SK-N-SH treated with all-trans-retinoic acid at 6 μM for 48 hours (cell line): ENCODE results near the gene PDE9A.

ENCODE experiments used
- PATZ1 ChIP-seq: fragments of 250-450 bp; sonication (Bioruptor Pico); IDR thresholded peaks from 2 replicates; pipeline ENCODE4 v1.8.0; 2020; ENCODE audit warnings: mild to moderate bottlenecking, moderate library complexity, borderline replicate concordance
- POU6F1 ChIP-seq: fragments of 250-450 bp; sonication (Bioruptor Pico); IDR thresholded peaks from 2 replicates; pipeline ENCODE4 v1.8.0; 2021; ENCODE audit warnings: low read depth, mild to moderate bottlenecking, moderate library complexity, borderline replicate concordance
- SNAI2 ChIP-seq: fragments of 250-450 bp; sonication (Bioruptor Pico); IDR thresholded peaks from 2 replicates; pipeline ENCODE4 v1.5.0; 2020; ENCODE audit warnings: mild to moderate bottlenecking, moderate library complexity
- TOX ChIP-seq: fragments of 250-450 bp; sonication (Bioruptor Pico); IDR thresholded peaks from 2 replicates; pipeline ENCODE4 v1.8.0; 2021; ENCODE audit warnings: mild to moderate bottlenecking, moderate library complexity, borderline replicate concordance
- ZFP3 ChIP-seq: fragments of 250-450 bp; sonication (Bioruptor Pico); IDR thresholded peaks from 2 replicates; pipeline ENCODE4 v1.5.0; 2020; ENCODE audit warnings: mild to moderate bottlenecking, moderate library complexity

- TF ChIP-seq TOX (no peak), PATZ1 (CRISPR knock-in tag) (no peak), SNAI2 (CRISPR knock-in tag) (no peak), POU6F1 (CRISPR knock-in tag) (no peak), ZFP3 (no peak)
Measured at GRCh38 chr21:42701706-42702456, 48.5 kb downstream of the PDE9A start.
